Astrocyte (in vitro differentiated cells and primary cell): ENCODE measurements around the gene CST8.

ENCODE experiments used
- CTCF ChIP-seq: IDR thresholded peaks from 2 replicates; pipeline ENCODE4 v1.5.1; 2011; ENCODE audit warnings: low read depth, mild to moderate bottlenecking, inconsistent platforms, low read length, moderate library complexity; ENCODE audit not compliant: insufficient read depth
- EZH2 ChIP-seq: IDR thresholded peaks from 2 replicates; pipeline ENCODE4 v1.6.1; 2012; ENCODE audit warnings: mild to moderate bottlenecking, low read length, inconsistent platforms; ENCODE audit not compliant: insufficient read depth

DNA sequence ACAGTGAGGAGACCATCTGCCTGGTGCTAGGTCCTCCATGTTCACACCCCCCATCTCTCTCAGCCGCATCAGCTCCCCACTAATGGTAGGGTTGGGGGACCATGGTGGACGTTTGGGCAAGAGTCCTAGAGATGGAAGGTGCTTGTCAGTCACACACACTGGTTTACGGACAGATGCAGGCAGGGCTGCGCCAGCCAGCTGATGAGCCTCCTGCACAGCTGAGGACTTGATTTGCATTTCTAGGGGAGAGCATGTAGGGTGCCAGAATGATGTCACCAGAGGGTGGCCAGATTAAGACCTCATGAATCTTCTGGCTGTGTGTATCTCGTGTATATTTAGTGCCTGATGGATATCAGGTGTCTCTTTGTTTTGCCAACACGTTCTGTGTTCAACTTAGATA is 28.6 kb downstream of the CST8 start:
- TF ChIP-seq EZH2 = no peak
- TF ChIP-seq CTCF = no peak
